ENCODE data around the gene FNBP1.

The FNBP1 gene

DNA sequence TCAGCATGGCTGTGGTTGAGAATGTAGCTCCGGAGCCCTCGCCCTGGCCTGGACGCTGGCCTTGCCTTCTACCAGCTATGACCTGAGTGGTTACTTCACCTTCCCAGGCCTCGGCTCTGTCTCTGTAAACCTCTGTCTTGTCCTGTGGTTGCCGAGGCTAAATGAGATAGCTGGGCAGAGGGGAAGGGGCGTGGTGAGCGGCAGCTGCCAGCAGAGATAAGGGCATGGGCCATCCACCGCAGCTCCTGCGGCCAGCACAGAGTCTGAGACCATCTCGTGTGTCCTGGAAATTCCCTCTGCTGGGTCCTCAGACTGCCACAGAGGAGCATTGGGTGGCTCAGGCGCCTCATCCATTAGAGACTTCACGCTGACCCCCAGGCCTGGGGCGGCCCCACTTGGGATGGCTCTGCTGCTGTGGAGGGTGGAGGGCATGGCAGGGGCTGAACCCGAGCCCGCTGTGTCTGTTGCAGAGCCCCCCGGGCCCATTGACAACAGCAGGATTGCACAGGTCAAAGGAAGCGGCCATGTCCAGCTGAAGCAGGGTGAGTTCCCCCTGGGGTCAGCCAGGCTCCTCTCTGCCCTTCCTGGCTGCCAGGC lies 163.8 kb downstream of the FNBP1 start:
- TF ChIP-seq CTCF (conservative IDR thresholded peaks at IDR 0.05; ENCODE audit: low read depth, low read length), result no peak
- no peak for DNase-seq (ENCODE audit: low read depth)
- no peak overlapping the region for H3K4me3 ChIP-seq (ENCODE audit: low read depth, low read length)

- no peak for DNase-seq (ENCODE audit: low read depth)
- H3K4me3 ChIP-seq (ENCODE audit: low read depth, low read length), result no peak overlapping the region
- TF ChIP-seq CTCF (conservative IDR thresholded peaks at IDR 0.05; ENCODE audit: low read depth, low read length), result no peak
Observed at GRCh38 chr9:129878291-129878690, 164.7 kb downstream of the FNBP1 start.

- no peak overlapping the region for H3K4me3 ChIP-seq (ENCODE audit: low read depth, low read length)
- no peak for DNase-seq (ENCODE audit: low read depth)
- TF ChIP-seq CTCF (conservative IDR thresholded peaks at IDR 0.05; ENCODE audit: low read depth, low read length), result no peak
Observed at GRCh38 chr9:129876815-129877214, 166.2 kb downstream of the FNBP1 start.

- DNase-seq (ENCODE audit: low read depth), result no peak
- TF ChIP-seq CTCF (conservative IDR thresholded peaks at IDR 0.05; ENCODE audit: low read depth, low read length), result no peak
- no peak overlapping the region for H3K4me3 ChIP-seq (ENCODE audit: low read depth, low read length)
Observed at GRCh38 chr9:129875687-129876395, 167.1 kb downstream of the FNBP1 start.

- DNase-seq (ENCODE audit: low read depth), result no peak
- peak; percentile 23 for TF ChIP-seq CTCF (conservative IDR thresholded peaks at IDR 0.05; ENCODE audit: low read depth, low read length)
- no peak overlapping the region for H3K4me3 ChIP-seq (ENCODE audit: low read depth, low read length)
Observed at GRCh38 chr9:129875181-129875611, 167.8 kb downstream of the FNBP1 start.

- H3K4me3 ChIP-seq (ENCODE audit: low read depth, low read length), result no peak overlapping the region
- DNase-seq (ENCODE audit: low read depth), result no peak
- TF ChIP-seq CTCF (conservative IDR thresholded peaks at IDR 0.05; ENCODE audit: low read depth, low read length), result no peak
Observed at GRCh38 chr9:129874261-129875101, 168.5 kb downstream of the FNBP1 start.

Measured in choroid plexus epithelial cell (primary cell).